Right renal cortex interstitium (tissue), 3 donors: ENCODE data around the gene CHRNA4. TPM values are rescaled to one million over a fixed set of nuclear protein-coding genes. Genes with fewer than 3 reads are reported as not detected.

ENCODE experiments used
- DNase-seq, 3 donors: peaks; one replicate each; pipeline ENCODE4 v3.0.0-alpha.2; 2013; ENCODE audit warnings: low read depth in 3 of 3, low spot score in 2 of 3
- polyA plus RNA-seq, 3 donors: library from polyadenylated mRNA; unstranded; fragments of 120-200 nt; gene quantifications; one replicate each; pipeline ENCODE4 v1.2.1, GENCODE V29; 2013; ENCODE audit not compliant: insufficient read length in 3 of 3

The CHRNA4 gene
- polyA plus RNA-seq, 3 donors: 5.0 to 8.1 (median 6.8) TPM

DNA sequence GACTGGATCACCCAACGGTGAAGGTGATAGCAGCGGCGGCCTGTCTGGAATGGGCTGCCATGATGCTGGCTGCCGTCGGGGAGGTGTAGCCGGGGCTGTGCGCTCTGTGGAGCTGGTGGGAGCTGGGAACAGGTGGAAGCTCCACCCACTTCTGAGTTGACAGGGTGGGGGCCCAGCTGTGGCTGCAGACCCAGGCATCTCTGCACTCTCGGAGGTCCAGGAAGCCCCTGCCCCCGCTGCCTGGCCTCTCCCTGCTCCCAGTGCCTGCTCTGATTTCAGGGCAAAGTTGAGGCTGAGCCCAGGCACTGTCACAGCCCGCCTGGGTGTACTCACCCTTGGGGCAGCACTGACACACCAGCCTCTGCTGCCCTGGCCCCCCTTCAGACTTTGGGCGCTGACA lies 18.1 kb upstream of the CHRNA4 start:
- no peak for DNase-seq

DNA sequence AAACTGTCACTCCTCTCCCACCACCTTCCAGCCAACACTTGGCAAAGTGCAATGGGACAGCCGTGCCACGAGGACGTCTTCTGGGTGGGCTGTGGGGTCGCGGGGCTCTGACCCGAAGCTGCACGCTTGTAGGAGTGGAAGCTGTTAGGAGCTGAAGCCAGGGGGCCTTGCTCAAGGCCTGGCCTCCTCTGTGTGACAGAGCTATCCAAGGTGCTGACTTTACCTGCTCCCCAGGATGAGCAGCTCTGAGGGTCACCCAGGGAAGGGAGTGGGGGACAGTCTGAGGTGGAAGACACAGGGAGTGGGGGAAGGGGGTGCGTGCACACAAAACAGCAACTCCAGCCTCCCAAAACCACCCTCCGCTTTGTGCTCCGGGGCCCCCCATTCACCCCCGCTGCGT lies 17.5 kb upstream of the CHRNA4 start:
- no peak for DNase-seq

DNA sequence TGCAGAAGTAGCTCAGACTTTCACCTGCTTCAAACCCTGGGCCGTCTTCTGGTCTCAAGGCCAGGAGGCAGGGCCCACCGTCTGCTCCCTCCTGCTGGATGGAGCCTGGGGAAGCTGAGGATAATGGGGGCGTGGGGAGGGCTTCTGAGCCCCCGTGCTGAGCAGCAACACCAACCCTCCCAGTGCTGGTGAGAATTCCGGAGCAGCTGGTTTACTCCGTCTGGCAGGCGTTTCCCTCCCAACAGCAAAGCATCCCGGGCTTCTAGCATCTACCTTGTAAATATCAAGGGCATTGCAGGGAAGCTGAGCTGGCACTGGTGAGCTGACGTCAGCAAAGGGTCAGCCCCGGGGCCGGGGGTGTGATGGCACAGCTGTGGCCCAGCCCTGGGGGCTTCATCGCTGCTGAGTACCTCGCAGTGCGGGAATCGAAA lies 16.8 kb upstream of the CHRNA4 start:
- no peak for DNase-seq

DNA sequence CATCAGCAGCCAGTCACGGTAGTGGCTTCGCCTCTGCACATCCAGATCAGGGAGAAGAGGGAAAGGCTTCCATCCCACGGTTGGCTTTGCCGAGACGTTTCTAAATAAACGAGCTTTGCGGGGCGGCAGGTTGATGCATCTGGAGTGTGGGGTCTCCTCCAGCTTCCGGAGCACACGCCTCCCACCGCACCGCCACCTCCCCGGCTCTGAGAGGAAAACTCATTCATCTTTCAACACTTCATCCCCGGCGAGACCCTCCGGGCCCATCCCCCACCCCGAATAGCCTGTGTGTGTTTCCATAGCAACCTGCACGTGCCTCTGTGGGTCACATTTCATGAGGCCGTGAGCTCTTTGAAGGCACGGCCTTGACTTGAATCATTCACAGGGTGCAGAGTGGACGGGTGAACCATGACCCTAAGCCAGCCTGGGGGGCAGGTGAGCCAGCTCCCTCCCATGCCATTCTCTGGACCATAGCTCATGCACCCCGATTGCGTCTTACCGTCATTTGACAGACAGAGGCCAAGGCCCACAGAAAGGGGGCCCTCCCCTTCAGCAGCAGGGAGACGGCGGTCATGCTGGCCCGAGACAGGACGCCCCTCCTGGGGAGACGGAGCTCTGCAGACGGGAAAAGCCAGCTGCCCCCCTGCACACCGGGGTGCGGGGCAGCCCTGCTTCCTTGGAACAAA lies 16.2 kb upstream of the CHRNA4 start:
- peak in 1 of 3 donors; percentile 77 for DNase-seq

- DNase-seq: no peak
Measured at GRCh38 chr20:63376283-63377250, 15.4 kb upstream of the CHRNA4 start.

DNA sequence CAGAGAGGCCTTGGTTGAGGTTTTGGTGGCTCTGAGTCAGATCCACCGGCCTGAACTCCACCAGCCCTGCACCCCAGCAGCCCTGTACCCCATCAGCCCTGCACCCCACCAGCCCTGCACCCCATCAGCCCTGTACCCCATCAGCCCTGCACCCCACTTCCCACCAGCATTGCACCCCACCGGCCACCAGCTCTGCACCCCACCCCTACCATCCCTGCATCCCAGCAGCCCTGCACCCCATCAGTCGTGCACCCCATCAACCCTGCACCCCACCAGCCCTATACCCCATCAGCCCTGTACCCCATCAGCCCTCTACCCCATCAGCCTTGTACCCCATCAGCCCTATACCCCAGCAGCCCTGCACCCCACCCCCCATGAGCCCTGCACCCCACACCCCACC lies 14.3 kb upstream of the CHRNA4 start:
- no peak for DNase-seq

DNA sequence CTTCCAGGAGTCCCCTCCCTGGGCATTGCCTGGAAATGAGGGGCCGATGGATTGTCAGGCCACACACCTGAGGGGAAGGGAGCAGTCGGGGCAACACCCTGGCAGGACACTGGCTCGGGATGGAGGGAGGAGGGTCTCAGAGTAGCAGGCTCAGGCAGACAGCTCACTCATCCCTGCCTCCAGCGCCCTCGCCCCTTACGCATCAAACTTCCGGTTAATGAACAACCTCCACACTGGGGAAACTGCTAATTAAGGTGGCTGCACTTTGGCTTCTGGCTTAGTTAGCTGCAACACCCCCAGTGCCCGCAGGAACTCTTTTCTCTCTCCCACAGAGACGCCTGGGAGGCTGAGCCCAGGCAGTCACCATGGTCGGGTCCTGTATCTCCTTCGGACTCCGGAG lies 13.4 kb upstream of the CHRNA4 start:
- DNase-seq: no peak

DNA sequence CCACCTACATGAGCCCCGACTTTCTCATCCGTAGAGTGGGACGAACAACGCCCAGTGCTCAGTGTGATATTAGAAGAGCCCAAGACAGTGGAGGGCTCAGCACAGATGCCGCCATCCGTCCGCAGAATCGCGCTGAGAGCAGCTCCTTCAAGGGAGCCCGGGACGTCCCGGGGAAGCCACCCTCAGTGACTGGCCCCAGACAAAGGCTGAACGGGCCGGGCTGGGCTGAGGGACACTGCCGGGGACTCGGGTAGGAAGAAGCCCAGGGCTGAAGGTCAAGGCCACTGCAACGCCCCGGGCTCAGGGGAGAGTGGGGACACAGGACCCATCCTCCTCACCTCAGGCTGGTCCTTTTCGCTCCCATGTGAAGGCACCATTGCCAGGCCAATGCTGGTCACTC lies 12.8 kb upstream of the CHRNA4 start:
- DNase-seq: no peak

DNA sequence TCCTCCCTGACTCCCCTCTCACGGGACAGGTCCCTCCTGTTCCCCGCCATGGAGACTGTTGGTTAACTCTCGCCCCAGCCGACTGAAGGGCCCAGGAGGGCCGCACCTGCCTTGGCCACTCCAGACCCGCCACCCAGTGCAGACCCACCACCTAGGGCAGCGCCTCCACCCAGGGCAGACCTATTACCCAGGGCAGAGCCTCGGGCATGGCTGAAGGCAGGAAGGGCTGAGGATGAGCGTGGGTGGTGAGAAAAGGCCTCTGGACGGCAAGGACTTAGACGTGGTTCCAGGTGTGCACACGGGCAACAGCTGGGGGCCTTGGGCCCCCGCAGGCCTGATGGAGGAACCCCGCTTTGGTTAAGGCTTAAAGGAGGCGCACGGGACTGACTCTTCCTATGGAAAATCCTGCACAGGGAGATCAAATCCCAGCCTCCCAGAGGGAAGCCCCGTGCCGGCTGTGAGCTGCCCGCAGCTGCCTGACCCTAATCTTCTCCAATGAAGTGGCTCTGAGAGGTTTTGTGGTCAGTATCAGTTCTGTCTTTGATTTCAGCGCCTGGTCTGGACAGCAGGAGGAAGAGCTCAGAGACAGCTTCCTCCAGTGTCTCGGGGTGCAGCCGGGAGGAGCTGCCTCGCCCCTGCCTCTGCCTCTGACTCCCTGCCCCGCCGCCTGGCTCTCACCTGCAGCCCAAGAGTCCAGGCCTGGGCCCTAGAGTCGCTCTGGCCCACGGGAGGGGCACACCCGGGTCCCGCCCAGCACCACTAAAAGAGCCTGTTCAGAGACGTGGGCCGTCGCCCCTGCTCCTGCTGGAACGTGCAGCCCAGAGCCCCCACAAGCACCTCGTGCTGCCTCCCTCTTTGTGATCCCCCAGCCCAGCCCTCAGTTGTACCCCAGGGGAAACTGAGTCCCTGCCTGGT lies 12.1 kb upstream of the CHRNA4 start:
- no peak for DNase-seq

GRCh38 chr20:63371291-63371865 lies 10.2 kb upstream of the CHRNA4 start:
- no peak for DNase-seq

GRCh38 chr20:63370618-63371187 lies 9.6 kb upstream of the CHRNA4 start:
- DNase-seq: no peak

GRCh38 chr20:63369724-63370617 lies 8.8 kb upstream of the CHRNA4 start:
- no peak for DNase-seq

DNA sequence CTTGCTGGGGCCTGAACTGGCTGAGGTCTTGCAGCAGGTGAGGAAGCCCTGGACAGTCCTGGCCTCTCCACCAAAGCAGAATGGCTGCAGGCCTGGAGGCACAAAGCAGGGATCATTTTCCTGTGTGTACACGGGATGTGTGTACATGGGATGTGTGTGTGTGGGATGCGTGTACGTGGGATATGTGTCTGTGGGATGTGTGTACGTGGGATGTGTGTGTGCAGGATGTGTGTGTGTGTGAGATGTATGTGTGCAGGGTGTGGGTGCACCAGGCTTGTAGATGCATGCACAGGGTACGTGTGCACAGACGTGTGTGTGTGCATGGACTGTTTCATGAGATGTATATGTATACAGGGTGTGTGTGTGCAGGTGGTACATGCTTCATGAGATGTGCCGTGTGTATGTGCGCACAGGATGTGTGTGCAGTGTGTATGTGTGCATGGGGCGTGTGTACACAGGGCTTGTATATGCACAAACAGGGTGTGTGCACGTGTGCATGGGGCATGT lies 7.9 kb upstream of the CHRNA4 start:
- DNase-seq: no peak

- DNase-seq: no peak
Measured at GRCh38 chr20:63368151-63368550, 7.0 kb upstream of the CHRNA4 start.

GRCh38 chr20:63367446-63368055 lies 6.4 kb upstream of the CHRNA4 start:
- DNase-seq: no peak

GRCh38 chr20:63366390-63367365 lies 5.5 kb upstream of the CHRNA4 start:
- DNase-seq: no peak
